Measurements from ENCODE around the gene UBR4.

DNA sequence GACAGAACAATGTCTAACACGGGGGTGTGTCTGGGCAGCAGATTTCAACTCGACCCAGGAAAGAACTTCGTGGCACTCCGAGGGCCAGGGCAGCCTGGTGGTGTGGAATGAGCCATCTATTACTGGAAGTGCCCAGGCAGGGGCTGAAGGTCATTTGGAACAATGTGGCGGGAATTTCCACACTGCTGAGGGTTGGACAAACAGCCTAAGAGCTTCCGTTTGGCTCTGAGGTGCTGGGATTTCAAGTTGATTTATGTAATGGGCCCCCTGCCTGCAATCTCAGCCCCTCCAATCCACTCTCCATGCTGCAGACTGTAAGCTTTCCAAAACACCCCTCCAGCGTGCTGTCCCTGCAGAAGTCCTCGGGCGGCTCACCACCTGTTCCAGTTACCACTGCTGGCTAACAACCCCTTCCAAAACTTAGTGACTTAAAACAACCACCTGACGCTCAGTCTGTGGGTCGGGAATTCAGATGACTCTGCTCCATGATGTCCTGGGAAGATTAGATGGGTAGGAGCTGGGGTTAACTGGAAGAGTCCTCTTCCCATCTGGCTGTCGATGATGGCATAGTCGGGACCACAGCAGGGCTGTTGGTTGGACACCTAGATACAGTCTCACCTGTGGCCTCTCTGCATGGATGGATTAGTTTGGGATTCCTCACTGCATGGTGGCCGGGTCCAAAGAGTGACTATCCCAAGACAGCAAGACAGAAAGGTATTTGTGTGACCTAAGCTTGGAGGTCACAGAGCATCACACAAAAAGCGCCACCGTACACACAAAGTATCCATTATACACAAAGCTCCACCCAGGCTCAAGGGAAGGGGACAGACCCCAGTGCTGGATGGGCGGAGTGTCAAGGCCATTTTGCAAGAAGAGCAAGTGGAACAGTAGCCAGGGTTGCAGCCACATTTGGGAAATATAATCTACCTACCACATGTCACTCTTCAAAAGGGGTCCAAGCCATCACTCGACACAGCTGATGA lies 163.9 kb downstream of the UBR4 start:
- TF ChIP-seq POLR2A (IDR thresholded peaks at IDR 0.05; ENCODE audit: low read length), result no peak
- TF ChIP-seq GATA1 (IDR thresholded peaks at IDR 0.05; ENCODE audit: low read depth, low read length), result no peak
